ENCODE measurements around the gene LTBP3.

GRCh38 chr11:65528819-65529350, 29.3 kb downstream of the LTBP3 start:
- TF ChIP-seq, protein P1, sequence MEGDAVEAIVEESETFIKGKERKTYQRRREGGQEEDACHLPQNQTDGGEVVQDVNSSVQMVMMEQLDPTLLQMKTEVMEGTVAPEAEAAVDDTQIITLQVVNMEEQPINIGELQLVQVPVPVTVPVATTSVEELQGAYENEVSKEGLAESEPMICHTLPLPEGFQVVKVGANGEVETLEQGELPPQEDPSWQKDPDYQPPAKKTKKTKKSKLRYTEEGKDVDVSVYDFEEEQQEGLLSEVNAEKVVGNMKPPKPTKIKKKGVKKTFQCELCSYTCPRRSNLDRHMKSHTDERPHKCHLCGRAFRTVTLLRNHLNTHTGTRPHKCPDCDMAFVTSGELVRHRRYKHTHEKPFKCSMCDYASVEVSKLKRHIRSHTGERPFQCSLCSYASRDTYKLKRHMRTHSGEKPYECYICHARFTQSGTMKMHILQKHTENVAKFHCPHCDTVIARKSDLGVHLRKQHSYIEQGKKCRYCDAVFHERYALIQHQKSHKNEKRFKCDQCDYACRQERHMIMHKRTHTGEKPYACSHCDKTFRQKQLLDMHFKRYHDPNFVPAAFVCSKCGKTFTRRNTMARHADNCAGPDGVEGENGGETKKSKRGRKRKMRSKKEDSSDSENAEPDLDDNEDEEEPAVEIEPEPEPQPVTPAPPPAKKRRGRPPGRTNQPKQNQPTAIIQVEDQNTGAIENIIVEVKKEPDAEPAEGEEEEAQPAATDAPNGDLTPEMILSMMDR (IDR thresholded peaks at IDR 0.05), result no peak
- no peak for TF ChIP-seq POLR2A (IDR thresholded peaks at IDR 0.05)

Data from heart left ventricle (tissue), 13 donors.